HEK293 (cell line): Measurements from ENCODE around the gene LILRB2.

ENCODE experiments used
- CTCF ChIA-PET: fragments of 350-600 bp; formaldehyde crosslinking; extraction: SDS; loops from one replicate; lab custom pipeline; 2021; ENCODE audit warnings: antibody characterized with exemption; lab: Yijun Ruan, JAX
- POLR2A ChIA-PET: fragments of 300-600 bp; formaldehyde crosslinking; extraction: SDS; loops from one replicate; lab custom pipeline; 2020; ENCODE audit warnings: antibody characterized with exemption, inconsistent platforms; lab: Yijun Ruan, JAX
- H3K27ac ChIP-seq: fragments of 200-500 bp; sonication (Bioruptor generic); 2 replicates; pipeline ENCODE4 v1.5.1; 2014; ENCODE audit warnings: low read depth, low read length, control low read depth, inconsistent platforms; ENCODE audit errors: extremely low read depth
- H3K36me3 ChIP-seq, 2 experiments: fragments of 200-500 bp in 1 of 2; sonication (Bioruptor generic) in 1 of 2; 1 replicate in 1 of 2; 2 replicates in 1 of 2; pipeline ENCODE4 v1.5.1; 2014 to 2017; ENCODE audit warnings: inconsistent platforms in 2 of 2, low read length in 2 of 2; ENCODE audit not compliant: control insufficient read depth in 2 of 2, insufficient read depth in 1 of 2
- H3K4me1 ChIP-seq: fragments of 200-500 bp; sonication (Bioruptor generic); 2 replicates; pipeline ENCODE4 v1.5.1; 2014; ENCODE audit warnings: mild to moderate bottlenecking, low read length, inconsistent platforms; ENCODE audit not compliant: control insufficient read depth, insufficient read depth
- H3K4me3 ChIP-seq: 2 replicates; pipeline ENCODE4 v1.5.1; 2011; ENCODE audit warnings: low read depth, mild to moderate bottlenecking, control low read depth, low read length, moderate library complexity
- H3K9me3 ChIP-seq: fragments of 200-500 bp; sonication (Bioruptor generic); 2 replicates; pipeline ENCODE4 v1.5.1; 2014; ENCODE audit warnings: low read depth, low read length, inconsistent platforms; ENCODE audit not compliant: control insufficient read depth, insufficient read depth
- CTCF ChIP-seq: fragments of 450-650 bp; formaldehyde crosslinking; IDR thresholded peaks from 2 replicates; pipeline ENCODE4 v1.5.1; 2016; ENCODE audit warnings: missing biosample characterization, missing genetic modification characterization
- PRDM1 ChIP-seq: fragments of 450-650 bp; formaldehyde crosslinking; IDR thresholded peaks from 2 replicates; pipeline ENCODE4; 2016; ENCODE audit warnings: missing biosample characterization, missing genetic modification characterization
- ZBTB17 ChIP-seq: fragments of 450-650 bp; formaldehyde crosslinking; IDR thresholded peaks from 2 replicates; pipeline ENCODE4 v1.5.1; 2016; ENCODE audit warnings: missing biosample characterization, missing genetic modification characterization
- ZBTB20 ChIP-seq: fragments of 450-650 bp; formaldehyde crosslinking; IDR thresholded peaks from 2 replicates; pipeline ENCODE4 v1.5.1; 2016; ENCODE audit warnings: missing biosample characterization, missing genetic modification characterization
- ZBTB6 ChIP-seq: fragments of 450-650 bp; formaldehyde crosslinking; IDR thresholded peaks from 2 replicates; pipeline ENCODE4 v1.5.1; 2017; ENCODE audit warnings: missing biosample characterization, missing genetic modification characterization
- ZBTB7A ChIP-seq: fragments of 450-650 bp; formaldehyde crosslinking; IDR thresholded peaks from 2 replicates; pipeline ENCODE4 v1.5.1; 2016; ENCODE audit warnings: low read depth, missing biosample characterization, missing genetic modification characterization
- ZNF132 ChIP-seq: fragments of 450-650 bp; formaldehyde crosslinking; IDR thresholded peaks from 2 replicates; pipeline ENCODE4 v1.5.1; 2017; ENCODE audit warnings: missing biosample characterization, missing genetic modification characterization, borderline replicate concordance
- ZNF140 ChIP-seq: fragments of 450-650 bp; formaldehyde crosslinking; IDR thresholded peaks from 2 replicates; pipeline ENCODE4 v1.5.1; 2016; ENCODE audit warnings: missing biosample characterization, missing genetic modification characterization
- ZNF362 ChIP-seq: fragments of 450-650 bp; formaldehyde crosslinking; IDR thresholded peaks from 2 replicates; pipeline ENCODE4 v1.5.1; 2016; ENCODE audit warnings: missing biosample characterization, missing genetic modification characterization
- ZNF416 ChIP-seq: fragments of 450-650 bp; formaldehyde crosslinking; IDR thresholded peaks from 2 replicates; pipeline ENCODE4 v1.5.1; 2016; ENCODE audit warnings: missing biosample characterization, missing genetic modification characterization
- ZNF548 ChIP-seq: fragments of 450-650 bp; formaldehyde crosslinking; IDR thresholded peaks from 2 replicates; pipeline ENCODE4 v1.5.1; 2016; ENCODE audit warnings: missing biosample characterization, missing genetic modification characterization
- ZNF664 ChIP-seq: fragments of 450-650 bp; formaldehyde crosslinking; IDR thresholded peaks from 2 replicates; pipeline ENCODE4 v1.5.1; 2016; ENCODE audit warnings: missing biosample characterization, missing genetic modification characterization
- TF ChIP-seq, protein P1 (sequence below): fragments of 450-650 bp; formaldehyde crosslinking; IDR thresholded peaks from 2 replicates; pipeline ENCODE4 v1.5.1; 2016; ENCODE audit warnings: missing biosample characterization, missing genetic modification characterization, low read depth

Gene LILRB2

DNA sequence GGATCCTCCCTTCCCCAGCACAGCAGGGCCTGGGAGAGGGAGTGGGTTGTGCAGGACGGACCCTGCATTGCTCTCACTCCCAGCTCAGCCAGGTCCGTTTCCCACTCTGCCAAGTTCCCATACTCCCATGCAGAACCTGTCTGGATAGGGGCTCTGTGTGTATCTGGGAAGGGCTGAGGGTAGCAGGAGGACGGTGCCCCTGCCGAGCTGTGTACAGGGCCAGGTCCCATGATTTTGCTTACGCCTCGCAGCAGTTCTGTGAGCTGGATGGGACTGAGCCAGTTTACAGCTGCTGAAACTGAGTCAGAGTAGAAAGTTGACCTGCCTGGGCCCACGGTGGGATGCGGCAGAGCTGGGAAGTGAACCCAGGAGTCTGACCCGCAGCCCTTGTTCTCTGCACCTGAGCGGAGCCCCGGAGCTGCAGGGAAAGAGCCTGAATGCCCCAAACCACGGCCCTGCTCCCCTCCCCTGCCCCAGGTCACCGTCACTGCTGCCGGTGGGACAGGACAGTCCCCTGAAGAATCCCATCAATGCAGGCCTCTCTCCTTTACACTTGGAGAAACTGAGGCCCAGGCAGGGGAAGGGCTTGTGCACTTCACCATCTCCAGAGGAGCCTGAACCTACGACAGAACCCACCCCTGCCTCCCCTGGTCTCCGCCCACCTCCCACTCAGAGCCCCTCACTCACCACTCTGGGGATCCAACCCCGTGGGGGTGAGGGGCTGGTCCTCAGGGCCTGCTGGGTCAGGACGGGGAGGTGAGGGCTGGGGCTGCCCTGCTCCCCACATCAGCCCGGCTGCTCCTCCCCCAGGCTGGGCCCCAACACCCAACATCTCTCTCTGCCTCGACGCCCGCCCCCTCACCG is 27.3 kb downstream of the LILRB2 start (continued):
- TF ChIP-seq CTCF (tag by site-specific recombination) (no peak), ZBTB7A (tag by site-specific recombination) (no peak)

- TF ChIP-seq ZBTB20 (tag by site-specific recombination) (no peak), PRDM1 (tag by site-specific recombination) (no peak), ZBTB17 (tag by site-specific recombination) (no peak)
- TF ChIP-seq, protein P1, sequence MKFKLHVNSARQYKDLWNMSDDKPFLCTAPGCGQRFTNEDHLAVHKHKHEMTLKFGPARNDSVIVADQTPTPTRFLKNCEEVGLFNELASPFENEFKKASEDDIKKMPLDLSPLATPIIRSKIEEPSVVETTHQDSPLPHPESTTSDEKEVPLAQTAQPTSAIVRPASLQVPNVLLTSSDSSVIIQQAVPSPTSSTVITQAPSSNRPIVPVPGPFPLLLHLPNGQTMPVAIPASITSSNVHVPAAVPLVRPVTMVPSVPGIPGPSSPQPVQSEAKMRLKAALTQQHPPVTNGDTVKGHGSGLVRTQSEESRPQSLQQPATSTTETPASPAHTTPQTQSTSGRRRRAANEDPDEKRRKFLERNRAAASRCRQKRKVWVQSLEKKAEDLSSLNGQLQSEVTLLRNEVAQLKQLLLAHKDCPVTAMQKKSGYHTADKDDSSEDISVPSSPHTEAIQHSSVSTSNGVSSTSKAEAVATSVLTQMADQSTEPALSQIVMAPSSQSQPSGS (tag by site-specific recombination), result peak; percentile 28; the same call in 1 of the 2 replicates
- Histone ChIP-seq H3K36me3 (no peaks in the 10 kb centered on the region), H3K9me3 (no peaks in the 10 kb centered on the region), H3K4me1 (no peaks in the 10 kb centered on the region), H3K27ac (no peak overlapping the region), H3K4me3 (no peak overlapping the region)
- ChIA-PET POLR2A (no interaction called here), CTCF (interaction anchor here (0.5 to 0.7 kb wide), 2 partner anchors 110 to 1039 kb away, joined by 3 read pairs; no protein-coding TSS in a partner anchor)
These were observed 28.1 kb downstream of the LILRB2 start for GRCh38 chr19:54252845-54253244.

- POLR2A ChIA-PET, result interaction anchor here (0.6 kb wide), 1 partner anchor 148 kb away, joined by 7 read pairs; no protein-coding TSS in a partner anchor
These were observed 28.7 kb downstream of the LILRB2 start for GRCh38 chr19:54252243-54252642.

More at GRCh38 chr19:54252243-54252642, 28.7 kb downstream of the LILRB2 start:
- H3K4me1 ChIP-seq, result no peaks in the 10 kb centered on the region
- H3K4me3 ChIP-seq, result no peak overlapping the region
- CTCF ChIA-PET, result interaction anchor here (0.7 kb wide), 1 partner anchor 110 kb away, joined by 3 read pairs; no protein-coding TSS in a partner anchor
- no peak for TF ChIP-seq ZNF132 (tag by site-specific recombination)
- no peak for TF ChIP-seq ZNF548 (tag by site-specific recombination)
- no peak for TF ChIP-seq ZNF140 (tag by site-specific recombination)
- TF ChIP-seq ZBTB6 (tag by site-specific recombination), result no peak
- no peak for TF ChIP-seq ZNF664 (tag by site-specific recombination)
- no peak for TF ChIP-seq ZNF362 (tag by site-specific recombination)
- TF ChIP-seq ZNF416, result no peak
- H3K36me3 ChIP-seq, result no peaks in the 10 kb centered on the region
- H3K27ac ChIP-seq, result no peak overlapping the region
- no peaks in the 10 kb centered on the region for H3K9me3 ChIP-seq
